Measurements from ENCODE around the gene TRAPPC8.

The TRAPPC8 gene

DNA sequence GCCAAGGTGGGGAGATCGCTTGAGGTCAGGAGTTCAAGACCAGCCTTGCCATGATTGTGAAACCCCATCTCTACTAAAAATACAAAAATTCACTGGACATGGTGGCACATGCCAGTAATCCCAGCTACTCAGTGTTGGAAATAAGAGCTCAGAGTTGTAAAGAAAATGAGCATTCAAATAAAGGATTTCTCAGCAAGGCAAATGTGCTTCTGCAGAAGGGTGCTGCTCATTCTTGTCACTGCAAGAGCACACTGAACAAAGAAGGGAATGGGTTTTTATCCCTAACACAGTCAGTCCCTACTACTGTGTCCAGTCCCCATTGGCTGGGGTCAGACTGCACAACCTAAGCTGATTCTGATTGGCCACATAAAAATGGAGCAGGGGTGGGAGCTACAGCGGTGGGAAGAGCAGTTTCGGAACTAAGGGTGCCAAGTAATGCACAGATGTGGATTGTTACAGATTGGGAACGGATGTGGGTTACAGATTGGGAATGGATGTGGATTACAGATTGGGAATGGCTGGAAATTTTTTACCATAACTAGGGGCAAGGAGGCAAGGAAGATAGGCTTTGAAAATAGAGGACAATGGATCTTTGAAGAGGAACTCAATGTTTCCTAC, 31.1 kb upstream of the TRAPPC8 start:
- Histone ChIP-seq H3K9me2 (replicated peaks; ENCODE audit: control insufficient read depth, low read length) (no peaks in the 10 kb centered on the region), H3K79me2 (ENCODE audit: control insufficient read depth, low read length) (no peaks in the 10 kb centered on the region), H3K9me3 (ENCODE audit: control insufficient read depth, insufficient read depth, low read length) (peaks cover 14% of the 10 kb centered on the region; the same call in 1 of the 2 replicates), H3K4me2 (ENCODE audit: low read length) (no peak overlapping the region), H3K36me3 (ENCODE audit: control insufficient read depth, low read length) (no peaks in the 10 kb centered on the region), H3K4me3 (ENCODE audit: low read length) (no peak overlapping the region), H3K4me1 (ENCODE audit: control insufficient read depth, low read length) (no peaks in the 10 kb centered on the region), H3F3A (ENCODE audit: control insufficient read depth, insufficient read depth) (no peaks in the 10 kb centered on the region), H3K27me3 (ENCODE audit: control insufficient read depth, low read length) (no peaks in the 10 kb centered on the region), H4K20me1 (ENCODE audit: control insufficient read depth, insufficient read depth, low read depth, low read length) (no peaks in the 10 kb centered on the region), H3K27ac (ENCODE audit: low read depth, low read length) (no peak overlapping the region)
- TF ChIP-seq EZH2phosphoT487 (IDR thresholded peaks at IDR 0.05; ENCODE audit: borderline replicate concordance, low read length) = no peak
- TF ChIP-seq, protein P1, sequence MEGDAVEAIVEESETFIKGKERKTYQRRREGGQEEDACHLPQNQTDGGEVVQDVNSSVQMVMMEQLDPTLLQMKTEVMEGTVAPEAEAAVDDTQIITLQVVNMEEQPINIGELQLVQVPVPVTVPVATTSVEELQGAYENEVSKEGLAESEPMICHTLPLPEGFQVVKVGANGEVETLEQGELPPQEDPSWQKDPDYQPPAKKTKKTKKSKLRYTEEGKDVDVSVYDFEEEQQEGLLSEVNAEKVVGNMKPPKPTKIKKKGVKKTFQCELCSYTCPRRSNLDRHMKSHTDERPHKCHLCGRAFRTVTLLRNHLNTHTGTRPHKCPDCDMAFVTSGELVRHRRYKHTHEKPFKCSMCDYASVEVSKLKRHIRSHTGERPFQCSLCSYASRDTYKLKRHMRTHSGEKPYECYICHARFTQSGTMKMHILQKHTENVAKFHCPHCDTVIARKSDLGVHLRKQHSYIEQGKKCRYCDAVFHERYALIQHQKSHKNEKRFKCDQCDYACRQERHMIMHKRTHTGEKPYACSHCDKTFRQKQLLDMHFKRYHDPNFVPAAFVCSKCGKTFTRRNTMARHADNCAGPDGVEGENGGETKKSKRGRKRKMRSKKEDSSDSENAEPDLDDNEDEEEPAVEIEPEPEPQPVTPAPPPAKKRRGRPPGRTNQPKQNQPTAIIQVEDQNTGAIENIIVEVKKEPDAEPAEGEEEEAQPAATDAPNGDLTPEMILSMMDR (IDR thresholded peaks at IDR 0.05; ENCODE audit: low read depth, low read length, poor library complexity, severe bottlenecking) = no peak

DNA sequence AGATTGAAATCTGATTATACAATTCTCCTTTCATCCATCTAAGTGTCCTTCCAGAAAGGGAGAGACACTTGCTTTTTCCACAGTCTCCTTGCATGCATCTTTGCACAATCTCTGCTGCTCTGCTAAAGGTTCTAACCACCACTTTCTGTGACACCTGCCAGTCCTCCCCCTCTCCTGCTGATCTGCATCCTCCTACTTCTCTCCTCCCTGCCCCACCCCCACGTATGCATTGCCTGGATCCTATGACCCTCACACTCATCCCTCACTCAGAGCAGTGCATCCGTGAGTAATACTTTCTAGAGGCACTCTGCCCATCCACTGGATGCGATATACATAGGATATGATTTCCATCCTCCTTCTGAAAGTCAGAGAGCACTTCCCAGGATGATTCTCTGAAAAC, 27.7 kb upstream of the TRAPPC8 start:
- TF ChIP-seq, protein P1 (IDR thresholded peaks at IDR 0.05; ENCODE audit: low read depth, low read length, poor library complexity, severe bottlenecking) = no peak
- no peak for TF ChIP-seq EZH2phosphoT487 (IDR thresholded peaks at IDR 0.05; ENCODE audit: borderline replicate concordance, low read length)
- H3K79me2 ChIP-seq (ENCODE audit: control insufficient read depth, low read length) = no peaks in the 10 kb centered on the region
- H3F3A ChIP-seq (ENCODE audit: control insufficient read depth, insufficient read depth) = no peaks in the 10 kb centered on the region
- no peak overlapping the region for H3K4me3 ChIP-seq (ENCODE audit: low read length)
- H3K4me1 ChIP-seq (ENCODE audit: control insufficient read depth, low read length) = no peaks in the 10 kb centered on the region
- H3K27ac ChIP-seq (ENCODE audit: low read depth, low read length) = no peak overlapping the region
- no peaks in the 10 kb centered on the region for H3K9me2 ChIP-seq (replicated peaks; ENCODE audit: control insufficient read depth, low read length)
- H3K27me3 ChIP-seq (ENCODE audit: control insufficient read depth, low read length) = no peaks in the 10 kb centered on the region
- H3K36me3 ChIP-seq (ENCODE audit: control insufficient read depth, low read length) = no peaks in the 10 kb centered on the region
- H4K20me1 ChIP-seq (ENCODE audit: control insufficient read depth, insufficient read depth, low read depth, low read length) = no peaks in the 10 kb centered on the region
- H3K9me3 ChIP-seq (ENCODE audit: control insufficient read depth, insufficient read depth, low read length) = peaks cover 14% of the 10 kb centered on the region; the same call in 1 of the 2 replicates
- no peak overlapping the region for H3K4me2 ChIP-seq (ENCODE audit: low read length)

DNA sequence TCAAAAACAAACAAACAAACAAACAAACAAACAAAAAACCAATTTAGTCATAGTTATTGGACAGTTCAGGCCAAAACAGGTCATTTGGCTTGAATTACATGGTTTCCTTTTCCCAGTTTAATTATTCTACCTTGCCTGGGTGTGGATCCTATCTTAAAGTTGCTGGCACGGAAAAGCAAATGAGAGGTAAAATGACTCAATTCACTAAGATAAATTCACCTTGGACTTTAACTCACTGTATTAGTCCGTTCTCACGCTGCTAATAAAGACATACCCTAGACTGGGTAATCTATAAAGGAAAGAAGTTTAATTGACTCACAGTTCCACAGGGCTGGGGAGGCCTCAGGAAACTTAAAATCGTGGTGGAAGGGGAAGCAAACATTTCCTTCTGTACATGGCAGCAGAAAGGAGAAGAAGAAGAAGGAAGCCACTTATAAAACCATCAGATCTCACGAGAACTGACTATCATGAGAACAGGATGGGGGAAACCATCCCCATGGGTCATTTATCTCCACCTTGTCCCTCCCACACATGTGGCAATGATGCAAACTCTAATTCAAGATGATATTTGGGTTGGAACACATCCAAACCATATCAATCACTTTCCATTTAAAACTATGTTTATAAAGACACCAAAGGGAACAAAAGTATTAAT, 22.5 kb upstream of the TRAPPC8 start:
- Histone ChIP-seq H4K20me1 (ENCODE audit: control insufficient read depth, insufficient read depth, low read depth, low read length) (no peaks in the 10 kb centered on the region), H3F3A (ENCODE audit: control insufficient read depth, insufficient read depth) (no peaks in the 10 kb centered on the region), H3K79me2 (ENCODE audit: control insufficient read depth, low read length) (no peaks in the 10 kb centered on the region), H3K27ac (ENCODE audit: low read depth, low read length) (no peak overlapping the region), H3K4me1 (ENCODE audit: control insufficient read depth, low read length) (no peaks in the 10 kb centered on the region), H3K9me3 (ENCODE audit: control insufficient read depth, insufficient read depth, low read length) (no peaks in the 10 kb centered on the region), H3K4me2 (ENCODE audit: low read length) (no peak overlapping the region), H3K9me2 (replicated peaks; ENCODE audit: control insufficient read depth, low read length) (no peaks in the 10 kb centered on the region), H3K36me3 (ENCODE audit: control insufficient read depth, low read length) (no peaks in the 10 kb centered on the region), H3K27me3 (ENCODE audit: control insufficient read depth, low read length) (no peaks in the 10 kb centered on the region), H3K4me3 (ENCODE audit: low read length) (no peak overlapping the region)
- TF ChIP-seq EZH2phosphoT487 (IDR thresholded peaks at IDR 0.05; ENCODE audit: borderline replicate concordance, low read length) = no peak
- TF ChIP-seq, protein P1 (IDR thresholded peaks at IDR 0.05; ENCODE audit: low read depth, low read length, poor library complexity, severe bottlenecking) = no peak
